Upper lobe of right lung (tissue), 1 donor: ENCODE measurements around the gene LRRC3. TPM values are rescaled to one million over a fixed set of nuclear protein-coding genes. Genes with fewer than 3 reads are reported as not detected.
A peak's percentile ranks its signal among the peaks of the same experiment; 100 is the strongest.

Experiments
- ATAC-seq: fragments of 200-7000 bp; cut with Tn5 transposase; one replicate; pipeline ENCODE4 v1.9.1; 2020; ENCODE audit warnings: mild to moderate bottlenecking, moderate library complexity
- DNase-seq: peaks from one replicate; pipeline ENCODE4 v3.0.0-alpha.2; 2020
- H3K27ac ChIP-seq: fragments of 200-600 bp; one replicate; pipeline ENCODE4 v1.8.0; 2022
- H3K27me3 ChIP-seq: fragments of 200-600 bp; one replicate; pipeline ENCODE4 v1.8.0; 2022; ENCODE audit warnings: mild to moderate bottlenecking
- H3K36me3 ChIP-seq: fragments of 200-600 bp; one replicate; pipeline ENCODE4 v1.8.0; 2022
- H3K4me1 ChIP-seq: fragments of 200-600 bp; one replicate; pipeline ENCODE4 v1.8.0; 2022
- H3K4me3 ChIP-seq: fragments of 200-600 bp; one replicate; pipeline ENCODE4 v1.8.0; 2022; ENCODE audit warnings: mild to moderate bottlenecking
- H3K9me3 ChIP-seq: fragments of 200-600 bp; one replicate; pipeline ENCODE4 v1.8.0; 2022
- CTCF ChIP-seq: fragments of 200-600 bp; IDR thresholded peaks from one replicate; pipeline ENCODE4 v1.8.0; 2022; ENCODE audit warnings: antibody characterized with exemption
- intact Hi-C: fragments of 100-400 bp; cut with DNase I; formaldehyde crosslinking; loops from one replicate; pipeline ENCODE4 v1.11.0; 2022
- total RNA-seq: library from RNA; stranded (reverse); fragmentation: NEBNext Ultra II Directional; extraction: Animal tissue kit (Norgen Biotek cat#: 25700); gene quantifications from one replicate; pipeline ENCODE4 v1.2.1, GENCODE V29; 2021
- donor health status: DM: no; HTN: yes; CAD: no; lungs with severe emphysema.

The LRRC3 gene
- total RNA-seq, 1 donor from 2014 or later: 3.6 TPM

- no peaks in the 10 kb centered on the region for H3K4me1 ChIP-seq
- H3K36me3 ChIP-seq: no peaks in the 10 kb centered on the region
- peaks cover 10% of the 10 kb centered on the region for H3K27me3 ChIP-seq
- no peak overlapping the region for H3K27ac ChIP-seq
- no peak for TF ChIP-seq CTCF
- ATAC-seq: no peak
- peak; percentile 46 for DNase-seq
- no peak overlapping the region for H3K4me3 ChIP-seq
- intact Hi-C loops: no loop called here
- no peaks in the 10 kb centered on the region for H3K9me3 ChIP-seq
Observed at GRCh38 chr21:44443891-44444285, 11.4 kb upstream of the LRRC3 start.

DNA sequence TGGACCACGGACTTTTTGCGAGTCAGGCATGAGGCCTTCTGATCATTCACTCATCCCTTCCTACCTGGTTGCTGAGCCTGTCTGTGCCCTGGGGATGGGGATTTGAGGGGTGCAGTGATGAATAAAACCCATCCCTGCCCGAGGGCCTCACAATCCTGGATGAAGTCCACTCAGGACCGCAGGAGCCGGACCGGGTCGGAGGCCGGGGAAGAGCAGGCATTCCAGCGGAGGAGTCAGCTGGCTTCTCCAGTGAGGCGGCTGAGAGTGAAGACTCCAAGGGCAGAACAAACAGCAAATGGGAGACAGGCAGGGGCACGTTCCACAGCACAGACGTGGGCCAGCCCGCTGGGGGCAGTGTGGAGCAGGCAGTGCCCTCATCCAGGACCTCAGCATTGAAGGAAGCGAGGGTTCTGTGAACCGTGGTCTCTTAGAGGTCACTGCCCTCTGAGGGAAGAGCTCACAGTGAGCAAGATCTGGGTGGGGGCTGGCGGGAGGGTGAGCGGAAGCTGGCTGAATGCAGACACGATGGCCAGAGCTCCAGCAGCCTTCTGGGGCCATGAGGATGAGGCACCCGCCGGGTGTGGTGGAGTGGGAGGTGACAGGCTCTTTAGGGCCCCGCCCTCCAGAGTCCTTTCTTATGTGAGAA is 10.9 kb upstream of the LRRC3 start:
- Histone ChIP-seq H3K27ac (no peak overlapping the region), H3K9me3 (no peaks in the 10 kb centered on the region), H3K27me3 (peaks cover 11% of the 10 kb centered on the region), H3K4me1 (no peaks in the 10 kb centered on the region), H3K4me3 (no peak overlapping the region), H3K36me3 (no peaks in the 10 kb centered on the region)
- ATAC-seq: peak; percentile 18
- intact Hi-C loops: no loop called here
- peak; percentile 10 for TF ChIP-seq CTCF
- peak; percentile 46 for DNase-seq

DNA sequence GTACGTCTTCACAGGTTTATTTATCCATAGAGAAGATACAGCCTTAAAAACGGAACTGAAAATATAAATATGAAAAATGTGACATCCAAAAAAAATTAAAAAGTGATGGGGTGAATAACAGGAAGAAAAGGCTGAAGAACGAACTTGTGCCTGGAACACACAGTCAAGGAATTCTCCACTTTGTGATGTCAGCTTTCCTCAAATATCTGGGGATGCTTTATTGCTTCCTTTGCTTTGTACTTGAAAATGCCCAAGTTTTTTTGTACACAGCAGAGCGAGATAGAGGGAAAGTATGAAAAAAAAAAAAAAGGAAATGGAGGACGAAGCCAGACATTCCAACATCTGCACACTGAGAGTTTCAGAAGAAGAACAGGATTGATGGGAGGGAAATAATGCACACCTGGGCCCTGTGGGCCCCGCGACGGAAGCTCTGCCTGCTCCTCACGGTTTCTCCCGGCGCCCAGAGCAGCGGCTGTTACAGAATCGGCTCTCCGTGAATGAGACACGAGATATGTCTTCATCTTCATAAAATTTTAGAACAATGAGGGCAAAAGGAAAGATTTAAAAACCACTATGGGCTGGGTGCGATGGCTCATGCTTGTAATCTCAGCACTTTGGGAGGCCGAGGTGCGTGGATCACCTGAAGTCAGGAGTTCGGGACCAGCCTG is 10.0 kb upstream of the LRRC3 start:
- Histone ChIP-seq H3K36me3 (no peaks in the 10 kb centered on the region), H3K27ac (no peak overlapping the region), H3K4me1 (no peaks in the 10 kb centered on the region), H3K9me3 (no peaks in the 10 kb centered on the region), H3K27me3 (peaks cover 17% of the 10 kb centered on the region), H3K4me3 (no peak overlapping the region)
- ATAC-seq: no peak
- intact Hi-C loops: no loop called here
- peak; percentile 31 for DNase-seq
- no peak for TF ChIP-seq CTCF

GRCh38 chr21:44448651-44449131 is 6.6 kb upstream of the LRRC3 start:
- no peaks in the 10 kb centered on the region for H3K36me3 ChIP-seq
- peaks cover 17% of the 10 kb centered on the region for H3K27me3 ChIP-seq
- no peak for TF ChIP-seq CTCF
- DNase-seq: no peak
- H3K4me1 ChIP-seq: no peaks in the 10 kb centered on the region
- ATAC-seq: no peak
- H3K4me3 ChIP-seq: no peak overlapping the region
- H3K27ac ChIP-seq: no peak overlapping the region
- intact Hi-C loops: no loop called here
- H3K9me3 ChIP-seq: no peaks in the 10 kb centered on the region

GRCh38 chr21:44449473-44450363 is 5.6 kb upstream of the LRRC3 start:
- ATAC-seq (peak; percentile 23), DNase-seq (no peak)
- intact Hi-C loops: no loop called here
- no peak overlapping the region for H3K4me3 ChIP-seq
- H3K27ac ChIP-seq: no peak overlapping the region
- no peak for TF ChIP-seq CTCF
- peaks cover 17% of the 10 kb centered on the region for H3K27me3 ChIP-seq
- no peaks in the 10 kb centered on the region for H3K9me3 ChIP-seq
- no peaks in the 10 kb centered on the region for H3K36me3 ChIP-seq
- no peaks in the 10 kb centered on the region for H3K4me1 ChIP-seq
